ENCODE data around the gene RSPO1.

GRCh38 chr1:37588939-37589338 lies 45.8 kb downstream of the RSPO1 start:
- TF ChIP-seq CTCF (IDR thresholded peaks at IDR 0.05), result no peak
- TF ChIP-seq EP300 (IDR thresholded peaks at IDR 0.05), result no peak

Measured in ovary (tissue), 3 donors.